ENCODE results near the gene ADAMTS17. TPM values are rescaled to one million over a fixed set of nuclear protein-coding genes. Genes with fewer than 3 reads are reported as not detected.

ADAMTS17 gene
- total RNA-seq, 1 donor from 2014 or later = under 0.01 TPM

DNA sequence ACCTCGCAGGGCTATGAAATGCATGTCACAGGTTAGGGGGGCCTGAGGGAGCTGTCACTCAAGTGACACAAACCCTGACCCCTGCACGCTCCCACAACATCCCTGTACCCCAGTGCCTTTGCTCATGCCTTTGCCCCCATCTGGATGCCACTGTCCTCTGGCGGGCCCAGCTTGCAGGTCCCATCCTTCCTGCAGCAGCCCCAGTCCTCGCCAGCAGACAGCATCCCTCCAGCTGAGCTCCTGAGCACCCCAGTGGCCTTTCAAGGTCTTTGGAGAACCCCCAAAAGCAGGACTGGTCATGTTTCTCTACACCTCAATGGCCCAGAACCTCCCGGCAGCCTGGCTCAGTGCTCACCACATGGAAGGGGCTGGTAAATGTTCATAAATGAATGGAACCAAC lies 170.4 kb downstream of the ADAMTS17 start:
- no peak for DNase-seq (ENCODE audit: low read depth in 2 of 2)

DNA sequence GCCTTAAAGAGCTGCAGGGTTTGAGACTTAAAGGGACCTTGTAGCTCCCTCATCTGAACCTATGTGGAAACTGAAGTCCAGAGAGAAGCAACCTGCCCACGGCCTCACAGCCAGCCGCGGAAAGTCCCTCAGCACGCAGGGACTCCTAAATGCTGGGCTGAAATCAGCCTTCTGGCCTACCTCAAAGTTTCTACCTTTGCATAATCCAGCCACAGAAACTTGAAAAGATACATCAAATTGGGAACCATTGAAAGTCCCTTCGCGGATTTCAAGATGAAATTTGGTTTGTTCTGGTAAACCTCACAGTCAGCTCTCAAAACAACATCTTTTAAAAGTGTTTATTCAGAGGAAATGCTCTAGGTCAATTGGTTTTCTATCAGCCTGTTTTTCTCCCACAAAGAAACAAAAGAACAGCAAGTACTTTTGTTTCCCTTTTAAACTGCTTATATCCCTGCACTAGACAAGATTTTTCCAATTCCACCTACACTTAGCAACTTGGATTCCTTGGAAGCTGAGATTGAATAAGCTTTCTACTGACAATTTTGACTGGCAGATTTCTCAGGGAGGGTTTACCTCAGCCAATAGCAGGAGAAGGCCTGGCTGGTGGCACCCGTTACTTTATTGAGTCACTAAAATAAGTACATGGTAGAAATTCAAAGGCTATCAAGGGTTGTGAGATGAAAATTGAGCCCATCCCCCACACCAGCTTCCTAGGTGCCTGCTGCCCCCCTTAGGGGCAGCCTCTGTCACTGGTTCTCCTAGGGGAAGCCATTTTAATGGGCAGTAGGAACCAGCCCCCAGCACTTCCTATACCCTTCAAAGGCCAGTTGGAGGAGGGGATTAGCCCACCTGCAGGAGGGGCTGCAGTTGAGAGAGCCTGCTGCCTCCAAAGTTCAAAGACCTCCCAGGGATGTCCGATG lies 171.2 kb downstream of the ADAMTS17 start:
- no peak for DNase-seq (ENCODE audit: low read depth in 2 of 2)

- no peak for DNase-seq (ENCODE audit: low read depth in 2 of 2)
Observed at GRCh38 chr15:100169615-100170290, 172.0 kb downstream of the ADAMTS17 start.

GRCh38 chr15:100168787-100169186 lies 173.0 kb downstream of the ADAMTS17 start:
- no peak for DNase-seq (ENCODE audit: low read depth in 2 of 2)

GRCh38 chr15:100167884-100168375 lies 173.8 kb downstream of the ADAMTS17 start:
- no peak for DNase-seq (ENCODE audit: low read depth in 2 of 2)

DNA sequence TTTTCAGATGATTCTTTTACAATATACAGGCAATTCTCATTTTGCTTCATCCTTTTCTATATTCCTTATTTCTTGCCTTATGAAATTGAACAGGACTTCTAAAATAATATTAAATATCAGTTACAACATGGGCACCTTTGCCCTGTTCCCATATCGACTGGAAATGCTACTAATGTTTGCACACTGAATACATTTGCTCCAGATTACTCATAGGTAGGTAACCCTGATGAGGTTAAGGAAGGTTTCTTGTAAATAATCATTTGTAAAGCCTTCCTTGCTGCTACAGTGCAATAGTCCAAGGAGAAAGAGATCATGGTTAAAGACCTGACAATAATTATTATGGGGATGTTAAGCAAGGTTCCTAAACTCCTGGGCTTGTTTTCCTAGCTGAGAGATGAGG lies 175.5 kb downstream of the ADAMTS17 start:
- DNase-seq (ENCODE audit: low read depth in 2 of 2) = no peak

DNA sequence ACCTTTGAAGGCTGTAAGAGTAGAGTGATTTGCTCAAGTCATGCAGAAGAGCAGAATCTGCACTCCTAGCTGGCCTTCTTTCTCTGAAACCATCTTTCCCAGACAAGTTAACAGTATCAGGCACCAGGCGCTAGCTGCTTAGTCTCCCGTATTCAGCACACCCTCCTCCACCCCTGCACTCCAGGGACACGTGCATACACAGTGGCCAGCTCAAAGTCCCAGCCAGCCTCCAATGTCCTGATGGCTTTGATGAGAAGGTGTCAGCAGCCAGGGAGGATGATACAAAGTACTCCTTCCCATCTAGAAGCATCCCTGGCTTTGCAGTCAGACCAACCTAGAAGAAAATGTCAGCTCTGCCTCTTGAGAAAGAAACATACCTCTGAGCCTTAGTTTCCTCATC lies 177.8 kb downstream of the ADAMTS17 start:
- DNase-seq (ENCODE audit: low read depth in 2 of 2) = no peak

GRCh38 chr15:100160953-100161352 lies 180.8 kb downstream of the ADAMTS17 start:
- no peak for DNase-seq (ENCODE audit: low read depth in 2 of 2)

DNA sequence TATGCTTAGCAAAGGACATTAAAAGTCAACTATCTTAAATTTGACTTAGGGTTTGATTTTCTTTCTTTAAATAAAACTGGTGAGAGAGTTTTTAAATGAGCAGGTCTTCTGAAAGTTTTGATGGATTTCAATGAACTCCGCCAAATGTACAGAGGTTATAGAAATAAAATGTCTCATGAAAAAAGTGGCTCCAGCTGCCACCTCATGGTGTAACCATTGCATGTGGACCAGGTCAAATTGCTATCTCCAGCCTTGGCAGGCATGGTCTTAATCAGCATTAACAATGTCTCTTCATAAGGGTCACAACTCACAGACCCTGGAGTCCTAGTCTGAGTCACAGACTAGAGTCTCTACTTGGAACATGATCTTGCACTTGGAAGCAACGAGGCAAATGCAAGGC lies 182.3 kb downstream of the ADAMTS17 start:
- no peak for DNase-seq (ENCODE audit: low read depth in 2 of 2)

DNA sequence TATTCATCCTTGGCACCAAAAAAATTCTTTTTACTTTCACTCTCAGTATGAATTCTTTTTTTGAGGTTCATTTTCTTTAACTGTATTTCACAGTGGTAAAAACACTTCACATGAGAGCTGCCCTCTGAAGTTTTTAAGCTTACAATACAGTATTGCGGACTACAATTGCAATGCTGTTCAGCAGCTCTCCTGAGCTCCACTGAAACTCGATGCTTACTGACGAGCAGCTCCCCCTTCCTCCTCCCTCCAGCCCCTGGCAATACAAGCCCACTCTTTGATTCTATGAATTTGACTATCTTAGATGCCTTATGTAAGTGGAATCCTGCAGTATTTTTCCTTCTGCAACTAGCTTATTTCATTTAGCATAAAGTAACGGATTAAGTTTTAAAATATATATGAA lies 183.4 kb downstream of the ADAMTS17 start:
- no peak for DNase-seq (ENCODE audit: low read depth in 2 of 2)

GRCh38 chr15:100156201-100156600 lies 185.6 kb downstream of the ADAMTS17 start:
- DNase-seq (ENCODE audit: low read depth in 2 of 2) = no peak

- DNase-seq (ENCODE audit: low read depth in 2 of 2) = no peak
Observed at GRCh38 chr15:100154338-100154737, 187.4 kb downstream of the ADAMTS17 start.

GRCh38 chr15:100152463-100152862 lies 189.3 kb downstream of the ADAMTS17 start:
- DNase-seq (ENCODE audit: low read depth in 2 of 2) = no peak

GRCh38 chr15:100150906-100151305 lies 190.9 kb downstream of the ADAMTS17 start:
- DNase-seq (ENCODE audit: low read depth in 2 of 2) = no peak

DNA sequence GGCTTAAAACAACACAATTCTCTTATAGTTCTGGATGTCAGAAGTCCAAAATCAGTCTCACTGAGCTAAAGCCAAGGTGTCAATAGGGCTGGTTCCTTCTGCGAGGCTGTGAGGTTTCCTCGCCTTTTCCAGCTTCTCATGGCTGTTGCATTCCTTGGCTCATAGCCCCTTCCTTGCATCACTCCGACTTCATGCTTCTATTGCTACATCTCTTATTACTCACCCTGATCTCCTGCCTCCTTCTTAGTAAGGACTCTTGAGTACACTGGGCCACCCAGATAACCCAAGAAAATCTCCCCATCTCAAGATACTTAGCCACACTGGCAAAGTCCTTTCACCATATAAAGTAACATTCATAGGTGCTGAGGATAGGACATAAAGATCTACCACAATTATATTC lies 193.9 kb downstream of the ADAMTS17 start:
- no peak for DNase-seq (ENCODE audit: low read depth in 2 of 2)

DNA sequence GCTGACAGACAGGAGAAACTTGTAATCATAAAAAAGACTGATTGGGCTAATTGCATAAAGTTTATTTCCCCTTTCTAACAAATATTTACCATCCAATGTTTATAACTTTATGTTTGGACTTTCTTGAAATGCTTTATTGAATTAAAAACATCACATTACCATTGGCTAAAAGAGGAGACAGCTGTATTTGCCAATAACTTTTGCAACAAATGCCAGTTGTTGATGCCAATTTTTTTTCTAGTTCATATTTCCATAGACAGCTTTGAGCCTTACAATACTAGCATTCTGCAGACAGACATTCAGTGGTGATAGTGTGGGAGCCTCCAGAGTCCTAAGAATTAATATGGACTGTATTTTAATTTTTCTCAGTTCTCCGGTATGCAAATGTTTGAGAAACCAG lies 198.4 kb downstream of the ADAMTS17 start:
- no peak for DNase-seq (ENCODE audit: low read depth in 2 of 2)

DNA sequence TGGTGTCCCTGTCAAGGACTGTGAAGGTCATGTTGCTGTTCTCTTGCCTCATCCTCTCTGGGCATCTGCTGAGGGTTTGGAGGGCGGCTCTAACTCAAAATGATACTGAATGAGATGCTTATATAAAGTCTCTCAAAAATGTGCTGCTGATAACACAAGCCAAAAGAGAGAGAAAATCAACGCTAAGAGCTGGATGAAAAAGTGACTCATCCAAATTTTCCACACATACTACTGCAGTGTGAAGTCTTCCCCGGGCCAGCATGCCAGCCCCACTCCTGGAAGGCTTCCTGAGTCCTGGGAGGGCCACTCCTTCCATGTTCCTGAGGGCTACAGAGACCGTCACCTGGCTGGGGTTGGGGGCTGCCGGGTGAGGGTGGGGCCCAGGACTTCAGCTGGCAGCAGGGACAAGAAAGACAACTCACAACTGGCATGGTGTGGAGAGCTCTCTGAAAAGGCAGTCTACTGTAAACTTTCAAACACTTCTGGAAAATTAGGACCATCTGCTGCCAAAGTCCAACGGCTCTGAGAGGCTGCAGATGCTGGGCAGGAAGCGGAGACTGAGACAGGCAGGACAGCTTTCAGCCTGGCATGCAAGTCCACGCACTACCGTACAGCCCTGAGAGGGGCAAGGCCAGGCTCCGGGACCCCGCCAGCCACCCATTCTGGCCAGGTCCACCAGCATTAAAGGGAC lies 200.3 kb downstream of the ADAMTS17 start:
- DNase-seq (ENCODE audit: low read depth in 2 of 2) = no peak

DNA sequence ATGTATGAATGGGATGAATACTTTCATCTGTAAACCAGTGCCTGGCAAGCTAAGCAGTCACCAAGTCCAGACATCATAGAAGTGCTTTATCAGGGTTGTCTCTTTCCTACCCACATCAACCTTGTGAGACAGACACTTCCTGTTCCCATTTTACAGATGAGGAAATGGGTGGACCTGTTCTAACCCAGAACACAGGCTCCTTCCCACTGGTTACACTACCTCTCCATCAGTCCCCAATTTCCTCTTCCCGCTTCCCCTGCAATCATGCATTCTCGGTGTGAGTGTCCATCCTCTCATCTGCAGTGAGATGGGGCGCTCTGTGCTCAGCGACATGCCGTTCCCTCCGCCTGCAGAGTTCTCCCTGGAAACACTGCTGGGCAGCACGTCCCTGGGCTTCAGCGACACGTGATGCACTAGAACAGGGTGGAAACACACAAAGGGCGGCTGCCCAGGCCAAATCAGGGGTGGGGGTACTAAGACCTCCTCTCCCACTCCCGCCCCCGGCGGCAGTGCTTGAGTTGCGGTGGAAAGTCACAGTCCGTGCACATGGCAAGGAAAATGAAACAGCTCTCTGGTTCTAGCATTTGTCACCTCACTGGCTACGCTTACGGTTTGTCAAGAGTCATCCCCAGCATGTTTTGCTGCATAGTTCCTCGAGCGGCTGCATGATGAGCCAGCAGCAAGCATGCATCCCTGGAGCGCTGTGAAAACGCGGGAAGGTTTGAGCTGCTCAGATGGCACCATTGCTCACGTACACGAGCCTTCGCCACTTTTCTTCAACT lies 201.1 kb downstream of the ADAMTS17 start:
- DNase-seq (ENCODE audit: low read depth in 2 of 2) = no peak

DNA sequence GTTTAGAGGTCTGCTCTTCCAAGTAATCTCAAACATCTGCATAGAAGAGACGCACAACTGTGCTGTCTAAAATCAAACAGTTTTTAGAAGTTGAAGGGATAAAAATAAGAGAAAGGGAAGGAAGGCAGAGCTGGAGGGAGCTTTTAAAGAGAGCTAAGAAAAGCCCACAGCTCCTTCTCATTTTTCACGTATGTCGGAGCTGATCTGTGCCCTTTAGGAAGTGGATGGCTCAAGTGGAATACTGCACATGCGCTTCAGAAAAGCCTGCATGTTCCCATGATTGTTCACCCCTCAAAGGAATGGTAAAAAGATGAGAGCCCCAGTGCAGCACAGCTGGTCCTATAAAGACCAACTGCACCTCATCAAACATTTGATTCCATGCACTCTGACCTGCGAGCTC lies 207.2 kb downstream of the ADAMTS17 start:
- DNase-seq (ENCODE audit: low read depth in 2 of 2) = no peak

GRCh38 chr15:100134089-100134583 lies 207.6 kb downstream of the ADAMTS17 start:
- DNase-seq (ENCODE audit: low read depth in 2 of 2) = no peak

GRCh38 chr15:100133001-100133400 lies 208.8 kb downstream of the ADAMTS17 start:
- DNase-seq (ENCODE audit: low read depth in 2 of 2) = no peak
